HG02852 (cell line): ENCODE data around the gene SUPT4H1.

ENCODE experiments used
- ATAC-seq: cut with Tn5 transposase; IDR thresholded peaks from one replicate; pipeline ENCODE4 v1.9.1; 2021; ENCODE audit warnings: mild to moderate bottlenecking, moderate library complexity; ENCODE audit not compliant: unreplicated experiment

SUPT4H1 gene

GRCh38 chr17:58365185-58365979, 13.4 kb upstream of the SUPT4H1 start:
- ATAC-seq, result no peak

GRCh38 chr17:58364270-58364942, 12.4 kb upstream of the SUPT4H1 start:
- no peak for ATAC-seq

GRCh38 chr17:58363457-58364185, 11.6 kb upstream of the SUPT4H1 start:
- no peak for ATAC-seq

GRCh38 chr17:58362368-58363014, 10.5 kb upstream of the SUPT4H1 start:
- ATAC-seq, result no peak

- ATAC-seq, result no peak
Observed at GRCh38 chr17:58360296-58361063, 8.5 kb upstream of the SUPT4H1 start.

GRCh38 chr17:58358408-58359172, 6.6 kb upstream of the SUPT4H1 start:
- no peak for ATAC-seq

- no peak for ATAC-seq
Observed at GRCh38 chr17:58357312-58358297, 5.6 kb upstream of the SUPT4H1 start.

- no peak for ATAC-seq
Observed at GRCh38 chr17:58356231-58356630, 4.2 kb upstream of the SUPT4H1 start.

GRCh38 chr17:58354541-58355216, 2.7 kb upstream of the SUPT4H1 start:
- ATAC-seq, result no peak

- no peak for ATAC-seq
Observed at GRCh38 chr17:58353389-58353825, 1.4 kb upstream of the SUPT4H1 start.

- peak; percentile 9 for ATAC-seq
Observed at GRCh38 chr17:58352596-58353388, 791 bp upstream of the SUPT4H1 start.

GRCh38 chr17:58351182-58351581, 819 bp downstream of the SUPT4H1 start:
- no peak for ATAC-seq

- ATAC-seq, result no peak
Observed at GRCh38 chr17:58348038-58348437, 4.0 kb downstream of the SUPT4H1 start.

GRCh38 chr17:58345500-58345899, 6.5 kb downstream of the SUPT4H1 start:
- no peak for ATAC-seq

- peak; percentile 43 for ATAC-seq
Observed at GRCh38 chr17:58344791-58345157, 7.2 kb downstream of the SUPT4H1 start.

GRCh38 chr17:58344047-58344790, 7.8 kb downstream of the SUPT4H1 start:
- peak; percentile 86 for ATAC-seq
